Activated naive CD4-positive, alpha-beta T cell treated with anti-CD3 and anti-CD28 coated beads, Interleukin-2, amount 50 U/mL, for 72 hours (primary cell): Measurements from ENCODE around the gene ARPIN. TPM values are rescaled to one million over a fixed set of nuclear protein-coding genes. Genes with fewer than 3 reads are reported as not detected.

Experiments used
- total RNA-seq, 2 donors: library from RNA; stranded (reverse); gene quantifications; one replicate each; pipeline ENCODE4 v1.2.3, GENCODE V29; 2022

The ARPIN gene
- total RNA-seq, 2 donors from 2014 or later, result not detected

Other genes starting within 250 kb of the ARPIN start
- under 1 TPM; 0.43 to 0.46 TPM for gene PLIN1, start 233.6 kb downstream of the ARPIN start, total RNA-seq
- gene PEX11A, start 222.2 kb downstream of the ARPIN start, total RNA-seq, result 1 to 10 TPM; 3.0 to 5.0 TPM
- not detected for gene WDR93, start 222.1 kb downstream of the ARPIN start, total RNA-seq
- 1 to 10 TPM; 3.0 to 6.2 TPM for gene MESP1, start 161.7 kb downstream of the ARPIN start, total RNA-seq
- not detected for gene MESP2, start 136.6 kb downstream of the ARPIN start, total RNA-seq
- under 1 TPM; 0.33 to 0.34 TPM for gene ANPEP, start 98.1 kb downstream of the ARPIN start, total RNA-seq
- gene AP3S2, start 19.0 kb downstream of the ARPIN start, total RNA-seq, result 10 to 100 TPM; 12.4 to 13.1 TPM
- 10 to 100 TPM; 13.2 to 28.1 TPM for gene ZNF710, start 88.4 kb upstream of the ARPIN start, total RNA-seq
- gene IDH2, start 189.5 kb upstream of the ARPIN start, total RNA-seq, result 100 to 1,000 TPM; 203 to 242 TPM